HUES64 (cell line): ENCODE measurements around the gene ETV6. TPM values are rescaled to one million over a fixed set of nuclear protein-coding genes. Genes with fewer than 3 reads are reported as not detected.

ENCODE experiments used
- H3K27ac ChIP-seq: 2 replicates; pipeline ENCODE4 v1.7.0; 2013; ENCODE audit warnings: low read depth, low read length, inconsistent platforms
- H3K27me3 ChIP-seq: 2 replicates; pipeline ENCODE4 v1.6.1; 2013; ENCODE audit warnings: mild to moderate bottlenecking, low read length; ENCODE audit not compliant: insufficient read depth
- H3K36me3 ChIP-seq: 2 replicates; pipeline ENCODE4 v1.6.1; 2013; ENCODE audit warnings: mild to moderate bottlenecking, low read length; ENCODE audit not compliant: insufficient read depth
- H3K4me1 ChIP-seq: 2 replicates; pipeline ENCODE4 v1.6.1; 2013; ENCODE audit warnings: mild to moderate bottlenecking, low read length, moderate library complexity; ENCODE audit not compliant: insufficient read depth
- H3K4me3 ChIP-seq: 2 replicates; pipeline ENCODE4 v1.5.1; 2013; ENCODE audit warnings: mild to moderate bottlenecking, low read length, moderate library complexity
- H3K9ac ChIP-seq: 2 replicates; pipeline ENCODE4 v1.6.1; 2013; ENCODE audit warnings: mild to moderate bottlenecking, low read depth, low read length
- H3K9me3 ChIP-seq: 2 replicates; pipeline ENCODE4 v1.6.1; 2013; ENCODE audit warnings: low read depth, low read length; ENCODE audit not compliant: insufficient read depth
- WGBS: fragments of 150-250, 120-280 bp; methylation state at CpG from one replicate; pipeline ENCODE4 v1.1.7; 2013; ENCODE audit warnings: missing lambda C conversion rate; 5-methylcytosine and 5-hydroxymethylcytosine counted together
- polyA plus RNA-seq, 2 experiments: library from polyadenylated mRNA; stranded (reverse); fragments of 50-300 nt; gene quantifications; one replicate each; pipeline ENCODE4 v1.2.3, GENCODE V29; 2013

Gene ETV6
- polyA plus RNA-seq (2013, experiment 1 of 2), result 9.4 TPM
- polyA plus RNA-seq (2013, experiment 2 of 2), result 9.8 TPM

GRCh38 chr12:11649413-11650285 is at the start of gene ETV6:
Gene ETV6, plus strand, starts transcription at chr12:11649674. Its CDS starts 454 bp downstream, at chr12:11650128.
- H3K27me3 ChIP-seq, result no peaks in the 10 kb centered on the region
- WGBS, result under 1% methylated on average over 86 of the region's 86 CpGs
- H3K36me3 ChIP-seq, result no peaks in the 10 kb centered on the region
- H3K9ac ChIP-seq, result peak within 1 kb of the TSS; percentile 97
- peak within 1 kb of the TSS; percentile 98 for H3K27ac ChIP-seq
- H3K4me1 ChIP-seq, result peaks cover 34% of the 10 kb centered on the region
- no peaks in the 10 kb centered on the region for H3K9me3 ChIP-seq
- H3K4me3 ChIP-seq, result peak within 1 kb of the TSS; percentile 94

GRCh38 chr12:11600199-11600598 is 49.3 kb upstream of the ETV6 start:
- Histone ChIP-seq H3K9me3 (no peaks in the 10 kb centered on the region), H3K36me3 (no peaks in the 10 kb centered on the region), H3K4me3 (no peak overlapping the region), H3K27ac (no peak overlapping the region), H3K4me1 (peaks cover 27% of the 10 kb centered on the region), H3K9ac (no peak overlapping the region), H3K27me3 (no peaks in the 10 kb centered on the region)
- 82% methylated on average over 3 of the region's 3 CpGs for WGBS

DNA sequence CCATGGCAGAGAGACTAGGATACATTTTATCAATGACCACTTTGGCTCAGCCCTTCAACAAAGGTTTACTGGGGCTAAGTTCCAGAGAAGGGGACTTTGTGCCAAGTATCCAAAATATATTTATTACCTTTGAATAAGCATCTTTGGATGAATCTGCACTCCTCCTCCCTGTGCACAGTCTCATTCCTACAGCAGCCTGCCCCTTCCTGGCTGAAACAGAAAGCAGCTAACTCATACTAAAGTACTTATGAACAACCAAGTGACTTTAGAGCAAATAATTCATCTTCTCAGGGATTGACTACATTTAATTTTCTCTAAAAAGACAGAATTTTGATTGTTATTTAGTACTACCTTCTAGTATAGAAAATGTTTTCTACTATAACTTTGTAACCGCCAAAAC is 47.8 kb upstream of the ETV6 start:
- Histone ChIP-seq H3K4me1 (peaks cover 29% of the 10 kb centered on the region), H3K27me3 (no peaks in the 10 kb centered on the region), H3K36me3 (no peaks in the 10 kb centered on the region), H3K4me3 (no peak overlapping the region), H3K27ac (no peak overlapping the region), H3K9me3 (no peaks in the 10 kb centered on the region), H3K9ac (no peak overlapping the region)
- no CpG with 5 or more reads among the region's 1 CpG for WGBS

- no peaks in the 10 kb centered on the region for H3K27me3 ChIP-seq
- 0 out of 2 replicates have a peak, but pooled peaks cover 4% of the 10 kb centered on the region for H3K9me3 ChIP-seq
- no peaks in the 10 kb centered on the region for H3K36me3 ChIP-seq
- peak overlapping the region; percentile 99 for H3K27ac ChIP-seq
- no peak overlapping the region for H3K4me3 ChIP-seq
- H3K9ac ChIP-seq, result no peak overlapping the region
- H3K4me1 ChIP-seq, result peaks cover 41% of the 10 kb centered on the region
- WGBS, result 88% methylated on average over 10 of the region's 10 CpGs
Observed at GRCh38 chr12:11607313-11608081, 42.0 kb upstream of the ETV6 start.

DNA sequence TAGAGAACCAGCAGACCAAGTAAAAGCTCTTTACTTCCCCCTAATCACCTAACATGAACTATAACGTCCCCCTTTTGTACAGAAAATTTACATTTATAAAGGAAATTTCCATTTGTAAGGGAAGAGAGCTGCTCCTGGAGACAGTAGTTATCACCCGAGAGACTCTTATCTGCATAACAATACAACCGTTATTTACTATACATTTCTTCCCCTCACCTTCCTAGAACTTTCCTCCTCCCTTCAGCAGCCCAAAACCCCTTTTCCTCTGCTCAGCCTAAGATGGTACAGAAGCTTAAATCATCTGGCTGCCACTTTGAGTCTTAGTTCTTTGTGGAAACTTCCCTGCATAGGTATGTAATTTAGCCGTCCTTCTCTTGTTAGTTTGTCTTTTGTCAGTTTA is 40.4 kb upstream of the ETV6 start:
- Histone ChIP-seq H3K9me3 (0 out of 2 replicates have a peak, but pooled peaks cover 4% of the 10 kb centered on the region), H3K4me1 (peaks cover 34% of the 10 kb centered on the region), H3K9ac (peak overlapping the region; percentile 79), H3K36me3 (no peaks in the 10 kb centered on the region), H3K27ac (peak overlapping the region; percentile 99), H3K4me3 (peak overlapping the region; percentile 34), H3K27me3 (no peaks in the 10 kb centered on the region)
- WGBS, result 10% methylated on average over 3 of the region's 4 CpGs

DNA sequence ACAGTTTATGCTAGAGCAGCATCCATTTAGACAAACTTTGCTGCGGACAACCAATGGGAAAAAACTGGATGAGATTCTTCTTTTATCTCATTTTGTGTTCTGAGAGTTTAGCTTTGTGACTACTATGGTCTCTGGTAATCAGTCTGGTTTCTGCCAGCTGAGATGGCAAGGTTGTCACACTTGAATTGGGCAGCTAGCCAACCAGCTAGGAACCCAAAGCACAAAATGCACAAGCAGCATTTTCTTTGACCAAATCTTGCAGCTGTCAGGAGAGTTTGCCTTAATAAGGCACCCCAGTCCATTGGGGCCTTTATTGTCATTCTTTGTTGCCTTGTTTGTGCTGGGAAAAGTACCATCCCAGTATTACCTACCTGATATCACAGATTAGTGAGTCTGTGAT is 34.0 kb upstream of the ETV6 start:
- Histone ChIP-seq H3K9ac (no peak overlapping the region), H3K27me3 (no peaks in the 10 kb centered on the region), H3K4me3 (no peak overlapping the region), H3K4me1 (peaks cover 17% of the 10 kb centered on the region), H3K27ac (no peak overlapping the region), H3K9me3 (no peaks in the 10 kb centered on the region), H3K36me3 (no peaks in the 10 kb centered on the region)
- WGBS, result 93% methylated on average over 1 of the region's 1 CpG

DNA sequence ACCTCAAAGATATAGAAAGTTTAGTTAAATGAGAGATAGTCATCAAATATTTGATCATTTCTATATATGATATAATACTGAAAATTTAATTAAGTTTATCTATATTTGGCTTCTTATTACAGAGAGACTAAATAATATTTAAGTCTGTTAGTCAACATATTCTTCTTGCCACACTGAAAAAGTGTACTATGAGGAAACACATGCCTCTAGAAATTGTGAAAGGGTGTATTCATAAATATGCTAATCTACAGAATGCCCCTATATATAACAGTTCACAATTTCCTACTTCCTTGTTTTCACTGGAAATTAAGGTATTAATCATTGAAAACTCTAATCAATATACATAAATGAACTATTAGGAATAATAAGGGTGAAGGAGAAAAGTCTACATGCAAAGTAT is 31.4 kb upstream of the ETV6 start:
- Histone ChIP-seq H3K9ac (no peak overlapping the region), H3K4me3 (no peak overlapping the region), H3K27ac (no peak overlapping the region), H3K4me1 (peaks cover 27% of the 10 kb centered on the region), H3K9me3 (no peaks in the 10 kb centered on the region), H3K36me3 (no peaks in the 10 kb centered on the region), H3K27me3 (no peaks in the 10 kb centered on the region)

GRCh38 chr12:11621797-11622423 is 27.6 kb upstream of the ETV6 start:
- 73% methylated on average over 5 of the region's 5 CpGs for WGBS
- Histone ChIP-seq H3K27ac (no peak overlapping the region), H3K9ac (no peak overlapping the region), H3K4me3 (no peak overlapping the region), H3K9me3 (no peaks in the 10 kb centered on the region), H3K27me3 (no peaks in the 10 kb centered on the region), H3K36me3 (no peaks in the 10 kb centered on the region), H3K4me1 (peaks cover 36% of the 10 kb centered on the region)

GRCh38 chr12:11622876-11623281 is 26.6 kb upstream of the ETV6 start:
- WGBS, result 49% methylated on average over 5 of the region's 5 CpGs
- H3K27me3 ChIP-seq, result no peaks in the 10 kb centered on the region
- peak overlapping the region; percentile 26; the same call in 1 of the 2 replicates for H3K27ac ChIP-seq
- H3K4me3 ChIP-seq, result no peak overlapping the region
- H3K9ac ChIP-seq, result no peak overlapping the region
- no peaks in the 10 kb centered on the region for H3K36me3 ChIP-seq
- H3K4me1 ChIP-seq, result peaks cover 28% of the 10 kb centered on the region
- H3K9me3 ChIP-seq, result no peaks in the 10 kb centered on the region

- Histone ChIP-seq H3K4me3 (no peak overlapping the region), H3K27ac (peak overlapping the region; percentile 26), H3K27me3 (no peaks in the 10 kb centered on the region), H3K9ac (no peak overlapping the region), H3K9me3 (no peaks in the 10 kb centered on the region), H3K4me1 (peaks cover 25% of the 10 kb centered on the region), H3K36me3 (no peaks in the 10 kb centered on the region)
- 63% methylated on average over 3 of the region's 4 CpGs for WGBS
Observed at GRCh38 chr12:11623382-11623781, 26.1 kb upstream of the ETV6 start.

DNA sequence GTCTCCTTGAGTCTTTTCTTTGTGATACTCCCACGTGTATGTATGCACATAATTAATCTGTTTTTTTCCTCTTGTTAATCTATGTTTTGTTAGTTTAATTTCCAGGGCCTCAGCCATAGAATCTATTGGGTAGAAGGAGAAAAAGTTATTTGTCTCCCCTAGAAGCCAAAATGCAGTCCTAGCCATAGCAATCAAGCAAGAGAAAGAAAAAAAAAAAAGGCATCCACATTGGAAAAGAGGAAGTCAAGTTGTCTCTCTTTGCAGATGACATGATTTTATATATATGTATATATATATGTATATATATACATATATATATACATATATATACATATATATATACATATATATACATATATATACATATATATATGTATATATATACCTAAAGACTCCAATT is 25.4 kb upstream of the ETV6 start:
- H3K9ac ChIP-seq, result no peak overlapping the region

More for the DNA sequence above, 25.4 kb upstream of the ETV6 start:
- no peaks in the 10 kb centered on the region for H3K9me3 ChIP-seq
- no peak overlapping the region for H3K4me3 ChIP-seq
- no peak overlapping the region for H3K27ac ChIP-seq
- no peaks in the 10 kb centered on the region for H3K36me3 ChIP-seq
- H3K27me3 ChIP-seq, result no peaks in the 10 kb centered on the region
- no CpG with 5 or more reads among the region's 1 CpG for WGBS
- H3K4me1 ChIP-seq, result peaks cover 20% of the 10 kb centered on the region
